Measurements from ENCODE around the gene VPS13C. TPM values are rescaled to one million over a fixed set of nuclear protein-coding genes. Genes with fewer than 3 reads are reported as not detected.
A peak's percentile ranks its signal among the peaks of the same experiment; 100 is the strongest.

VPS13C gene
- total and polyA plus RNA-seq, 2 donors (not counting 1 experiment from before 2014, with no cell fraction given) = 40.0 to 236 TPM

GRCh38 chr15:61951949-61952348 lies 108.3 kb downstream of the VPS13C start:
- H3K4me3 Mint-ChIP-seq = no peak overlapping the region
- H3K27ac Mint-ChIP-seq = no peak overlapping the region
- no peaks in the 10 kb centered on the region for H3K27me3 Mint-ChIP-seq
- Histone ChIP-seq H3K9ac (ENCODE audit: low read length) (no peak overlapping the region), H3K27ac (ENCODE audit: low read length in 2 of 2) (peak overlapping the region in 1 of 2 donors; percentile 15), H4K20me1 (ENCODE audit: control insufficient read depth, insufficient read depth, low read length, poor library complexity, severe bottlenecking) (no peaks in the 10 kb centered on the region), H3K9me3 (ENCODE audit: control extremely low read depth in 1 of 3, control insufficient read depth in 2 of 3, insufficient read depth in 1 of 3, low read length in 2 of 3) (peaks cover 0 to 1% (median 0%) of the 10 kb centered on the region in 3 donors), H3K4me3 (ENCODE audit: control extremely low read depth in 1 of 5, extremely low read depth in 1 of 5, insufficient read depth in 1 of 5, low read depth in 2 of 5, low read length in 4 of 5) (no peak overlapping the region), H2AFZ (ENCODE audit: insufficient read depth, low read depth, low read length, poor library complexity, severe bottlenecking) (no peak overlapping the region), H3K27me3 (replicated peaks in 1 of 4; ENCODE audit: control extremely low read depth in 1 of 4, control insufficient read depth in 3 of 4, insufficient read depth in 4 of 4, low read length in 3 of 4) (no peaks in the 10 kb centered on the region), H3K79me2 (ENCODE audit: control insufficient read depth, insufficient read depth, low read length) (no peaks in the 10 kb centered on the region), H3K4me1 (ENCODE audit: control insufficient read depth in 2 of 2, insufficient read depth in 2 of 2, low read length in 2 of 2) (no peaks in the 10 kb centered on the region), H3K36me3 (replicated peaks in 1 of 2; ENCODE audit: control extremely low read depth in 1 of 2, control insufficient read depth in 1 of 2, extremely low read depth in 1 of 2, insufficient read depth in 2 of 2, low read length in 1 of 2) (peaks cover 19 to 61% of the 10 kb centered on the region in 2 experiments), H3K4me2 (replicated peaks; ENCODE audit: low read depth, low read length, poor library complexity, severe bottlenecking) (no peak overlapping the region)
- no peaks in the 10 kb centered on the region for H3K4me1 Mint-ChIP-seq
- CTCF ChIA-PET = no interaction called here
- POLR2A ChIA-PET = no interaction called here
- H3K9me3 Mint-ChIP-seq (ENCODE audit: insufficient read depth) = peaks cover 3% of the 10 kb centered on the region
- WGBS (ENCODE audit: insufficient coverage) = no CpG with 5 or more reads among the region's 2 CpGs
- ATAC-seq (ENCODE audit: low read depth) (no peak), DNase-seq (no peak)
- no peak for TF ChIP-seq EZH2 (IDR thresholded peaks at IDR 0.05; ENCODE audit: borderline replicate concordance, insufficient read depth, low read depth, low read length, poor library complexity, severe bottlenecking)
- TF ChIP-seq, protein P1, sequence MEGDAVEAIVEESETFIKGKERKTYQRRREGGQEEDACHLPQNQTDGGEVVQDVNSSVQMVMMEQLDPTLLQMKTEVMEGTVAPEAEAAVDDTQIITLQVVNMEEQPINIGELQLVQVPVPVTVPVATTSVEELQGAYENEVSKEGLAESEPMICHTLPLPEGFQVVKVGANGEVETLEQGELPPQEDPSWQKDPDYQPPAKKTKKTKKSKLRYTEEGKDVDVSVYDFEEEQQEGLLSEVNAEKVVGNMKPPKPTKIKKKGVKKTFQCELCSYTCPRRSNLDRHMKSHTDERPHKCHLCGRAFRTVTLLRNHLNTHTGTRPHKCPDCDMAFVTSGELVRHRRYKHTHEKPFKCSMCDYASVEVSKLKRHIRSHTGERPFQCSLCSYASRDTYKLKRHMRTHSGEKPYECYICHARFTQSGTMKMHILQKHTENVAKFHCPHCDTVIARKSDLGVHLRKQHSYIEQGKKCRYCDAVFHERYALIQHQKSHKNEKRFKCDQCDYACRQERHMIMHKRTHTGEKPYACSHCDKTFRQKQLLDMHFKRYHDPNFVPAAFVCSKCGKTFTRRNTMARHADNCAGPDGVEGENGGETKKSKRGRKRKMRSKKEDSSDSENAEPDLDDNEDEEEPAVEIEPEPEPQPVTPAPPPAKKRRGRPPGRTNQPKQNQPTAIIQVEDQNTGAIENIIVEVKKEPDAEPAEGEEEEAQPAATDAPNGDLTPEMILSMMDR (IDR thresholded peaks at IDR 0.05) = no peak
- intact Hi-C loops (cut with micrococcal nuclease) = no loop called here

DNA sequence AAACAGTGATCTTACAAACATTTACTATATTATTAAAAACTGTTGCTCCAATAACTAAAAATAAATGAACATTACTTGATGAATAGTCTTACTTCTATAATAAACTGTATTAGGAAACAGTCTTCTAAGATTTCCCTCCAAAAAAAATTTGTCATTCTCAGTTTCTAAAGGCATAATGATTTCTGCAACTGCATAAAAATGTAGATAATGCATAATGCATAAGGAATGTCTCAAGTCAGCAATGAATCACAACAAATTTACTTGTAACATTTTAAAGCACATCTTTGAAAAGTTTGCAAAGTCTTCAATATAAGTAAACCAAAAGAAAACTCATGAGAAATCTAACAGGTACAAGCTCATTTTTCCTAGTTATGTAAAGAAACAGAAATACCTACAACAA lies 113.5 kb downstream of the VPS13C start:
- H3K79me2 ChIP-seq (ENCODE audit: control insufficient read depth, insufficient read depth, low read length) = no peaks in the 10 kb centered on the region

More for the DNA sequence above, 113.5 kb downstream of the VPS13C start:
- peaks cover 22 to 55% of the 10 kb centered on the region in 2 experiments for H3K36me3 ChIP-seq (replicated peaks in 1 of 2; ENCODE audit: control extremely low read depth in 1 of 2, control insufficient read depth in 1 of 2, extremely low read depth in 1 of 2, insufficient read depth in 2 of 2, low read length in 1 of 2)
- H2AFZ ChIP-seq (ENCODE audit: insufficient read depth, low read depth, low read length, poor library complexity, severe bottlenecking) = no peak overlapping the region
- ChIA-PET POLR2A (no interaction called here), CTCF (no interaction called here)
- Mint-ChIP-seq H3K4me3 (no peak overlapping the region), H3K27ac (no peak overlapping the region), H3K9me3 (ENCODE audit: insufficient read depth) (no peaks in the 10 kb centered on the region), H3K4me1 (no peaks in the 10 kb centered on the region), H3K27me3 (no peaks in the 10 kb centered on the region)
- ATAC-seq (ENCODE audit: low read depth) (no peak), DNase-seq (no peak)
- H3K4me3 ChIP-seq (ENCODE audit: control extremely low read depth in 1 of 5, extremely low read depth in 1 of 5, insufficient read depth in 1 of 5, low read depth in 2 of 5, low read length in 4 of 5) = no peak overlapping the region
- intact Hi-C loops (cut with micrococcal nuclease) = no loop called here
- H4K20me1 ChIP-seq (ENCODE audit: control insufficient read depth, insufficient read depth, low read length, poor library complexity, severe bottlenecking) = no peaks in the 10 kb centered on the region
- no peaks in the 10 kb centered on the region for H3K27me3 ChIP-seq (replicated peaks in 1 of 4; ENCODE audit: control extremely low read depth in 1 of 4, control insufficient read depth in 3 of 4, insufficient read depth in 4 of 4, low read length in 3 of 4)
- no peaks in the 10 kb centered on the region for H3K9me3 ChIP-seq (ENCODE audit: control extremely low read depth in 1 of 3, control insufficient read depth in 2 of 3, insufficient read depth in 1 of 3, low read length in 2 of 3)
- H3K27ac ChIP-seq (ENCODE audit: low read length in 2 of 2) = no peak overlapping the region
- H3K9ac ChIP-seq (ENCODE audit: low read length) = no peak overlapping the region
- TF ChIP-seq EZH2 (IDR thresholded peaks at IDR 0.05; ENCODE audit: borderline replicate concordance, insufficient read depth, low read depth, low read length, poor library complexity, severe bottlenecking) = no peak
- TF ChIP-seq, protein P1 (IDR thresholded peaks at IDR 0.05) = no peak
- H3K4me2 ChIP-seq (replicated peaks; ENCODE audit: low read depth, low read length, poor library complexity, severe bottlenecking) = no peak overlapping the region
- no peaks in the 10 kb centered on the region for H3K4me1 ChIP-seq (ENCODE audit: control insufficient read depth in 2 of 2, insufficient read depth in 2 of 2, low read length in 2 of 2)
